HepG2 (cell line): Measurements from ENCODE around the gene FSD1. TPM values are rescaled to one million over a fixed set of nuclear protein-coding genes. Genes with fewer than 3 reads are reported as not detected.

ENCODE experiments used
- ATAC-seq: fragments of 200-7000 bp; cut with Tn5 transposase; 3 replicates; pipeline ENCODE4 v1.9.1; 2020; ENCODE audit warnings: mild to moderate bottlenecking, moderate library complexity
- Bru-seq: library from RNA; stranded (reverse); fragments of 400-500 nt; gene quantifications from one replicate; lab custom pipeline; 2021; lab: Mats Ljungman, UMichigan
- BruChase-seq, 2 experiments: library from RNA; stranded (reverse); fragments of 400-500 nt; gene quantifications; one replicate each; lab custom pipeline; 2021; lab: Mats Ljungman, UMichigan
- BruUV-seq: library from RNA; stranded (reverse); fragments of 400-500 nt; replicated peaks from 2 replicates; lab custom pipeline; 2021; lab: Mats Ljungman, UMichigan
- CTCF ChIA-PET: fragments of 300-600 bp; formaldehyde crosslinking; extraction: SDS; loops from one replicate; lab custom pipeline; 2021; ENCODE audit warnings: low total read pairs, inconsistent platforms, low intra/inter-chr PET ratio; lab: Yijun Ruan, JAX
- POLR2A ChIA-PET: fragments of 350-600 bp; sonication (Branson Sonifier 250); formaldehyde crosslinking; loops from one replicate; lab custom pipeline; 2020; ENCODE audit warnings: antibody characterized with exemption, inconsistent platforms; lab: Yijun Ruan, JAX
- DNase-seq: peaks from one replicate; pipeline ENCODE4 v3.0.0-alpha.2; 2015; ENCODE audit warnings: low spot score
- FAIRE-seq: peaks from 3 replicates; lab custom pipeline; 2011; peaks lifted over from hg19 to GRCh38; lab: Jason Lieb, UNC
- H2AFZ ChIP-seq: one replicate; pipeline ENCODE4 v1.6.1; 2011; ENCODE audit warnings: low read length, inconsistent platforms
- H3K27ac ChIP-seq: fragments of 300-600 bp; 3 replicates; pipeline ENCODE4 v1.8.0; 2011; ENCODE audit warnings: mixed run types, mild to moderate bottlenecking, mixed read lengths, low read length, inconsistent platforms; ENCODE audit not compliant: insufficient read depth; ENCODE audit errors: extremely low read length
- H3K27me3 ChIP-seq, 2 experiments: fragments of 200-600 bp in 1 of 2; 2 replicates in 1 of 2; 3 replicates in 1 of 2; pipeline versions ENCODE4 v1.6.0 to v1.8.0; 2011; ENCODE audit warnings: low read length in 2 of 2, mild to moderate bottlenecking in 2 of 2, moderate library complexity in 2 of 2, inconsistent platforms in 1 of 2; ENCODE audit not compliant: insufficient read depth in 2 of 2, control insufficient read depth in 1 of 2
- H3K36me3 ChIP-seq, 2 experiments: fragments of 200-600 bp in 1 of 2; replicated peaks in 1 of 2; 2 replicates in 1 of 2; 3 replicates in 1 of 2; pipeline versions ENCODE4 v1.5.1 to v1.8.0; 2011; ENCODE audit warnings: low read length in 2 of 2, inconsistent platforms in 1 of 2; ENCODE audit not compliant: insufficient read depth in 2 of 2, control insufficient read depth in 1 of 2
- H3K4me1 ChIP-seq: 2 replicates; pipeline ENCODE4 v1.5.1; 2012; ENCODE audit warnings: low read length, inconsistent platforms; ENCODE audit not compliant: insufficient read depth
- H3K4me2 ChIP-seq: 2 replicates; pipeline ENCODE4 v1.6.0; 2011; ENCODE audit warnings: low read depth, low read length, inconsistent platforms
- H3K4me3 ChIP-seq, 3 experiments: fragments of 200-600 bp in 1 of 3; sonication (generic), shearing (Covaris generic) in 1 of 3; replicated peaks in 1 of 3; 2 replicates each; pipeline ENCODE4 v1.5.1; 2011 to 2016; ENCODE audit warnings: low read length in 3 of 3, inconsistent platforms in 2 of 3, low read depth in 2 of 3, mild to moderate bottlenecking in 2 of 3, control low read depth in 1 of 3, mixed read lengths in 1 of 3; ENCODE audit not compliant: insufficient read depth in 1 of 3
- H3K79me2 ChIP-seq: one replicate; pipeline ENCODE4 v1.6.1; 2011; ENCODE audit warnings: low read length, inconsistent platforms; ENCODE audit not compliant: insufficient read depth
- H3K9ac ChIP-seq: 2 replicates; pipeline ENCODE4 v1.6.0; 2011; ENCODE audit warnings: mild to moderate bottlenecking, low read depth, low read length, inconsistent platforms; ENCODE audit not compliant: insufficient read depth
- H3K9me3 ChIP-seq: 2 replicates; pipeline ENCODE4 v1.5.1; 2012; ENCODE audit warnings: mild to moderate bottlenecking, low read length
- H4K20me1 ChIP-seq: 2 replicates; pipeline ENCODE4 v1.6.0; 2011; ENCODE audit warnings: inconsistent platforms, mild to moderate bottlenecking, low read length, moderate library complexity; ENCODE audit not compliant: insufficient read depth
- ETS1 ChIP-seq: sonication (generic); formaldehyde crosslinking; IDR thresholded peaks from 2 replicates; pipeline ENCODE4 v1.4.0; 2020; ENCODE audit warnings: missing genetic modification reagents
- GABPB1 ChIP-seq: IDR thresholded peaks from 2 replicates; pipeline ENCODE4 v1.6.1; 2016; ENCODE audit warnings: mild to moderate bottlenecking, missing genetic modification reagents, moderate library complexity, missing compliant biosample characterization
- TERF1 ChIP-seq: sonication (generic); formaldehyde crosslinking; IDR thresholded peaks from 2 replicates; pipeline ENCODE4 v1.8.0; 2022; ENCODE audit warnings: mild to moderate bottlenecking, missing genetic modification reagents, moderate library complexity
- ZBTB38 ChIP-seq: sonication (generic); formaldehyde crosslinking; IDR thresholded peaks from 2 replicates; pipeline ENCODE4 v1.5.1; 2020; ENCODE audit warnings: mild to moderate bottlenecking, missing genetic modification reagents
- ZNF382 ChIP-seq: sonication (generic); formaldehyde crosslinking; IDR thresholded peaks from 2 replicates; pipeline ENCODE4 v1.5.0; 2020; ENCODE audit warnings: missing genetic modification reagents, mild to moderate bottlenecking, borderline replicate concordance
- ZNF446 ChIP-seq: sonication (generic); formaldehyde crosslinking; IDR thresholded peaks from 2 replicates; pipeline ENCODE4 v1.5.0; 2020; ENCODE audit warnings: mild to moderate bottlenecking, missing genetic modification reagents
- ZNF629 ChIP-seq: sonication (generic); formaldehyde crosslinking; conservative IDR thresholded peaks from 2 replicates; pipeline ENCODE4 v1.5.0; 2020; ENCODE audit warnings: missing genetic modification reagents
- ZNF839 ChIP-seq: sonication (generic); formaldehyde crosslinking; IDR thresholded peaks from 2 replicates; pipeline ENCODE4 v1.4.0; 2020; ENCODE audit warnings: missing genetic modification reagents, mild to moderate bottlenecking, borderline replicate concordance
- WGBS: methylation state at CpG from one replicate; pipeline ENCODE4 v1.1.6; 2017; ENCODE audit warnings: low lambda C conversion rate; 5-methylcytosine and 5-hydroxymethylcytosine counted together
- in situ Hi-C: cut with HindIII; loops from 2 replicates; pipeline ENCODE4 v1.10.0; 2017; ENCODE audit warnings: low pct_unique_long_range_greater_than_20kb; ENCODE audit not compliant: extremely low pct_ligation_motif_present
- intact Hi-C: fragments of 100-400 bp; cut with micrococcal nuclease; formaldehyde crosslinking; loops from one replicate; pipeline ENCODE4 v1.10.0; 2022; ENCODE audit not compliant: unreplicated experiment
- long read RNA-seq, 2 experiments: library from RNA in 1 of 2; library from polyadenylated mRNA in 1 of 2; stranded (forward) in 1 of 2; unstranded in 1 of 2; transcript quantifications; one replicate each; pipeline ENCODE4 v2.0.0, GENCODE V29; 2019 to 2022
- polyA minus RNA-seq, 3 experiments: library from RNA; depleted of rRNA, polyadenylated mRNA; stranded (reverse); fragments of >200 nt; gene quantifications; 2 replicates each; pipeline ENCODE4 v1.2.3, GENCODE V29; 2011; ENCODE audit warnings: low replicate concordance in 1 of 3
- polyA plus RNA-seq, 8 experiments: library from polyadenylated mRNA; depleted of rRNA in 3 of 8; stranded (reverse) in 7 of 8; unstranded in 1 of 8; fragments of >200 nt; fragmentation: Illumina TruSeq in 4 of 8; extraction: Trizol in 4 of 8; gene quantifications; 2 replicates each; pipeline versions ENCODE4 v1.2.1 to v1.2.3, GENCODE V29; 2011 to 2016; ENCODE audit warnings: low read depth in 4 of 8, missing spikeins in 1 of 8, mixed read lengths in 1 of 8; ENCODE audit not compliant: insufficient read depth in 1 of 8
- total RNA-seq, 5 experiments: library from RNA; depleted of rRNA; stranded (reverse); fragments of >200 nt; fragmentation: Illumina TruSeq; extraction: Trizol; gene quantifications; 2 replicates each; pipeline ENCODE4 v1.2.3, GENCODE V29; 2016; ENCODE audit warnings: low read depth in 1 of 5
- TF ChIP-seq, protein P1 (sequence below): sonication (generic); formaldehyde crosslinking; IDR thresholded peaks from 2 replicates; pipeline ENCODE4 v1.5.0; 2020; ENCODE audit warnings: missing genetic modification reagents

FSD1 gene
- total RNA-seq (2016; rRNA removed; fragmentation: Illumina TruSeq; extraction: Trizol) (0.29 TPM in 1 of 2 replicates, not detected in the other), polyA plus RNA-seq (2011; rRNA removed) (0.66 and 1.4 TPM in 2 replicates), polyA minus RNA-seq (2011; rRNA and poly(A)+ RNA removed; ENCODE audit: low replicate concordance) (0.58 and 1.4 TPM in 2 replicates), Bru-seq, nascent RNA (percentile 25 among the genes with signal in this experiment), BruChase-seq, experiment 1, labeled RNA remaining after a 6-hour chase (percentile 16 among the genes with signal in this experiment), BruChase-seq, experiment 2, labeled RNA remaining after a 2-hour chase (percentile 19 among the genes with signal in this experiment)
- 0.18 TPM in 1 of 2 replicates, not detected in the other for total RNA-seq (2016; cell fraction: cytosol; rRNA removed; fragmentation: Illumina TruSeq; extraction: Trizol; ENCODE audit: low read depth)
- total RNA-seq (2016; cell fraction: insoluble cytoplasmic fraction; rRNA removed; fragmentation: Illumina TruSeq; extraction: Trizol), result 0.22 TPM in 1 of 2 replicates, not detected in the other
- 0.12 and 0.45 TPM in 2 replicates for total RNA-seq (2016; cell fraction: membrane; rRNA removed; fragmentation: Illumina TruSeq; extraction: Trizol)
- total RNA-seq (2016; cell fraction: nucleus; rRNA removed; fragmentation: Illumina TruSeq; extraction: Trizol), result not detected in 2 replicates
- 0.81 and 1.2 TPM in 2 replicates for polyA plus RNA-seq (2011; cell fraction: cytosol; rRNA removed)
- polyA plus RNA-seq (2011; cell fraction: nucleus; rRNA removed), result 1.8 and 2.7 TPM in 2 replicates
- 0.82 and 1.7 TPM in 2 replicates for polyA plus RNA-seq (2012)
- 0.24 and 0.59 TPM in 2 replicates for polyA plus RNA-seq (2016; cell fraction: cytosol; fragmentation: Illumina TruSeq; extraction: Trizol; ENCODE audit: low read depth)
- polyA plus RNA-seq (2016; cell fraction: insoluble cytoplasmic fraction; fragmentation: Illumina TruSeq; extraction: Trizol; ENCODE audit: low read depth), result not detected in 2 replicates
- polyA plus RNA-seq (2016; cell fraction: membrane; fragmentation: Illumina TruSeq; extraction: Trizol; ENCODE audit: low read depth), result not detected in 2 replicates
- 0.31 and 0.41 TPM in 2 replicates for polyA plus RNA-seq (2016; cell fraction: nucleus; fragmentation: Illumina TruSeq; extraction: Trizol; ENCODE audit: insufficient read depth, low read depth)
- 0.40 TPM in 1 of 2 replicates, not detected in the other for polyA minus RNA-seq (2011; cell fraction: cytosol; rRNA and poly(A)+ RNA removed)
- polyA minus RNA-seq (2011; cell fraction: nucleus; rRNA and poly(A)+ RNA removed), result 0.37 TPM in 1 of 2 replicates, not detected in the other
- long read RNA-seq, experiment 1, partial matches to known transcripts, result 1 of 4 reads
- long read RNA-seq, experiment 1, other reads (novel, unspliced or antisense), result 3 of 4 reads
- long read RNA-seq, experiment 2, partial matches to known transcripts, result 1 of 1 reads
- long read RNA-seq, experiment 2, other reads (novel, unspliced or antisense), result 0 of 1 reads

- no peaks in the 10 kb centered on the region for H3K9me3 ChIP-seq
- no peak within 1 kb of the TSS for H3K4me3 ChIP-seq
- WGBS, result 42% methylated on average over 11 of the region's 63 CpGs
- H2AFZ ChIP-seq, result no peak within 1 kb of the TSS
- in situ Hi-C loops, result no loop called here
- peak within 1 kb of the TSS; percentile 13; the same call in 1 of the 2 replicates for H3K4me2 ChIP-seq
- no peak for FAIRE-seq
- H3K27ac ChIP-seq, result no peak within 1 kb of the TSS
- H4K20me1 ChIP-seq, result no peaks in the 10 kb centered on the region
- no peak within 1 kb of the TSS for H3K9ac ChIP-seq
- no peak for DNase-seq
- no peaks in the 10 kb centered on the region for H3K79me2 ChIP-seq
- H3K27me3 ChIP-seq, result peaks cover 2 to 11% of the 10 kb centered on the region in 2 experiments; a peak in 4 of 5 replicates
- peaks cover 44% of the 10 kb centered on the region for H3K4me1 ChIP-seq
- CTCF ChIA-PET, result no interaction called here
- BruUV-seq, result no TSS peak
- no peaks in the 10 kb centered on the region for H3K36me3 ChIP-seq
- ATAC-seq, result peak; percentile 24; the same call in 1 of the 3 replicates
- intact Hi-C loops, result no loop called here
- POLR2A ChIA-PET, result interaction anchor here (1.3 kb wide), 1 partner anchor 38 kb away, joined by 4 read pairs; the partner anchor contains the start of gene MPND
- TF ChIP-seq ETS1, result no peak
- no peak for TF ChIP-seq ZNF629 (CRISPR knock-in tag)
- no peak for TF ChIP-seq TERF1
- no peak for TF ChIP-seq ZNF839 (CRISPR knock-in tag)
- no peak for TF ChIP-seq ZNF446
- peak; percentile 39; the same call in 1 of the 2 replicates for TF ChIP-seq GABPB1 (CRISPR knock-in tag)
- TF ChIP-seq ZNF382, result no peak
- TF ChIP-seq, protein P1, sequence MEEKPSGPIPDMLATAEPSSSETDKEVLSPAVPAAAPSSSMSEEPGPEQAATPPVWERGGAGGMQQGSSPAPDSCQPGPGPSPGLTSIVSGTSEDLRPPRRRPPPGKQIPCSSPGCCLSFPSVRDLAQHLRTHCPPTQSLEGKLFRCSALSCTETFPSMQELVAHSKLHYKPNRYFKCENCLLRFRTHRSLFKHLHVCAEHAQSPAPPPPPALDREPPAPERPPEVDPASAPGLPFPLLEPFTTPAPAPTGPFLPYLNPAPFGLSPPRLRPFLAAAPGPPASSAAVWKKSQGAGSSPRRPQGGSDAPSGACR (CRISPR knock-in tag), result no peak
- no peak for TF ChIP-seq ZBTB38
These were observed at the start of gene FSD1 for GRCh38 chr19:4304538-4305256. Gene FSD1, plus strand, starts transcription at chr19:4304598. Its CDS starts 149 bp downstream, at chr19:4304747.
